Measurements from ENCODE around the gene RAC3. TPM values are rescaled to one million over a fixed set of nuclear protein-coding genes. Genes with fewer than 3 reads are reported as not detected.

RAC3 gene
- total and polyA plus RNA-seq, 9 of the 15 experiments (the other 6 are each of a cell fraction or from before 2014, with no cell fraction given): 0.23 to 292 (median 118) TPM

DNA sequence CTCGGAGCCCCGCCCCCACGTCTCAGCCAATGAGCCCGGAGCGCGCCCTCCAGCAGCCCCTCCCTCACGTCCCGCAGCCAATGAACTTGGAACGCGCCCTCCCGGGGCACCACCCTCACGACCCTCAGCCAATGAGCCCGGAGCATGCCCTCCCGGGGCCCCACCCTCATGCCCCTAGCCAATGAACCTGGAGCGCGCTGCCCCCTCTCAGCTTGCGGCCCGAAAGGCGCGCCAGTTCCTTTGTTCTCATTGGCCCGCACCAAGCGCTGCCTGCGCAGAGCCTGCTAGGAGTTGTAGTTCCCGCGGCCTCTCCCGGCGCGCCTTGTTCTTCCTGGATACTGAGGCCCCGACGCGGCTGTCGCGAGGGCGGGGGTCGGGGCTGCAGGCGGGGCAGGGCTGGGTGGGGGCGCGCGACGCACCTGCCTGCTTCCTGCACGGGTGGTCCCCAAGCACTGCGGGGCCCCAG is 8.5 kb upstream of the RAC3 start, which contains the start of gene LRRC45:
Gene LRRC45, plus strand, starts transcription at position 325 of the 466 bp plus-strand sequence. CDS start 339 bp downstream, outside the sequence.
- in situ Hi-C loops (cut with MboI) (no loop called here), intact Hi-C loops (cut with micrococcal nuclease) (loop anchor here (1.0 to 5.0 kb wide), 3 partner anchors 8 to 162 kb away; partner anchors contain the start of genes ASPSCR1, P4HB and RAC3)
- Histone ChIP-seq H3K9me3 (replicated peaks; ENCODE audit: control insufficient read depth, insufficient read depth, low read depth, low read length) (no peaks in the 10 kb centered on the region), H4K20me1 (replicated peaks; ENCODE audit: control insufficient read depth, insufficient read depth, low read length) (peaks cover 17% of the 10 kb centered on the region), H3K9ac (ENCODE audit: insufficient read depth in 1 of 2, low read depth in 2 of 2, low read length in 2 of 2) (peak within 1 kb of the TSS; percentile 75 to 97), H3K36me3 (ENCODE audit: control insufficient read depth, insufficient read depth, low read length) (peaks cover 28% of the 10 kb centered on the region; the same call in 1 of the 3 replicates), H3K9me1 (ENCODE audit: control insufficient read depth, insufficient read depth, low read length) (no peaks in the 10 kb centered on the region), H3K4me1 (replicated peaks in 1 of 2; ENCODE audit: control insufficient read depth in 2 of 2, insufficient read depth in 2 of 2, low read length in 2 of 2) (peaks cover 14 to 89% of the 10 kb centered on the region in 2 experiments), H3K27me3 (ENCODE audit: control insufficient read depth in 2 of 2, insufficient read depth in 2 of 2, low read length in 2 of 2) (no peaks in the 10 kb centered on the region), H2AFZ (ENCODE audit: low read depth, low read length) (peak within 1 kb of the TSS; percentile 71), H3K4me3 (peak within 1 kb of the TSS; percentile 91), H3K27ac (ENCODE audit: extremely low read depth, low read depth, low read length) (peak within 1 kb of the TSS; percentile 77), H3K4me2 (ENCODE audit: insufficient read depth, low read length) (peak within 1 kb of the TSS; percentile 84), H3K79me2 (ENCODE audit: control insufficient read depth, insufficient read depth, low read length) (peaks cover 36% of the 10 kb centered on the region)
- WGBS (ENCODE audit: insufficient coverage, low coverage, missing lambda C conversion rate): 0% methylated on average over 16 of the region's 42 CpGs
- ChIA-PET CTCF (ENCODE audit: low intra/inter-chr PET ratio) (interaction anchor here (0.5 to 6.6 kb wide), 3 partner anchors 63 to 532 kb away, joined by 4 to 103 read pairs (median 4); partner anchors contain the start of gene NOTUM), POLR2A (interaction anchor here (0.5 to 5.0 kb wide), 14 partner anchors 12 to 471 kb away, joined by 3 to 51 read pairs (median 3); partner anchors contain the start of genes ALYREF, ANAPC11, ASPSCR1 and DCXR)
- FAIRE-seq (peak; percentile 100), DNase-seq (ENCODE audit: extremely low read depth in 1 of 4, low spot score in 3 of 4) (peak; percentile 96 to 99 (median 98)), ATAC-seq (peak; percentile 94)
- BruUV-seq (replicated peaks): no TSS peak
- TF ChIP-seq, protein P1, sequence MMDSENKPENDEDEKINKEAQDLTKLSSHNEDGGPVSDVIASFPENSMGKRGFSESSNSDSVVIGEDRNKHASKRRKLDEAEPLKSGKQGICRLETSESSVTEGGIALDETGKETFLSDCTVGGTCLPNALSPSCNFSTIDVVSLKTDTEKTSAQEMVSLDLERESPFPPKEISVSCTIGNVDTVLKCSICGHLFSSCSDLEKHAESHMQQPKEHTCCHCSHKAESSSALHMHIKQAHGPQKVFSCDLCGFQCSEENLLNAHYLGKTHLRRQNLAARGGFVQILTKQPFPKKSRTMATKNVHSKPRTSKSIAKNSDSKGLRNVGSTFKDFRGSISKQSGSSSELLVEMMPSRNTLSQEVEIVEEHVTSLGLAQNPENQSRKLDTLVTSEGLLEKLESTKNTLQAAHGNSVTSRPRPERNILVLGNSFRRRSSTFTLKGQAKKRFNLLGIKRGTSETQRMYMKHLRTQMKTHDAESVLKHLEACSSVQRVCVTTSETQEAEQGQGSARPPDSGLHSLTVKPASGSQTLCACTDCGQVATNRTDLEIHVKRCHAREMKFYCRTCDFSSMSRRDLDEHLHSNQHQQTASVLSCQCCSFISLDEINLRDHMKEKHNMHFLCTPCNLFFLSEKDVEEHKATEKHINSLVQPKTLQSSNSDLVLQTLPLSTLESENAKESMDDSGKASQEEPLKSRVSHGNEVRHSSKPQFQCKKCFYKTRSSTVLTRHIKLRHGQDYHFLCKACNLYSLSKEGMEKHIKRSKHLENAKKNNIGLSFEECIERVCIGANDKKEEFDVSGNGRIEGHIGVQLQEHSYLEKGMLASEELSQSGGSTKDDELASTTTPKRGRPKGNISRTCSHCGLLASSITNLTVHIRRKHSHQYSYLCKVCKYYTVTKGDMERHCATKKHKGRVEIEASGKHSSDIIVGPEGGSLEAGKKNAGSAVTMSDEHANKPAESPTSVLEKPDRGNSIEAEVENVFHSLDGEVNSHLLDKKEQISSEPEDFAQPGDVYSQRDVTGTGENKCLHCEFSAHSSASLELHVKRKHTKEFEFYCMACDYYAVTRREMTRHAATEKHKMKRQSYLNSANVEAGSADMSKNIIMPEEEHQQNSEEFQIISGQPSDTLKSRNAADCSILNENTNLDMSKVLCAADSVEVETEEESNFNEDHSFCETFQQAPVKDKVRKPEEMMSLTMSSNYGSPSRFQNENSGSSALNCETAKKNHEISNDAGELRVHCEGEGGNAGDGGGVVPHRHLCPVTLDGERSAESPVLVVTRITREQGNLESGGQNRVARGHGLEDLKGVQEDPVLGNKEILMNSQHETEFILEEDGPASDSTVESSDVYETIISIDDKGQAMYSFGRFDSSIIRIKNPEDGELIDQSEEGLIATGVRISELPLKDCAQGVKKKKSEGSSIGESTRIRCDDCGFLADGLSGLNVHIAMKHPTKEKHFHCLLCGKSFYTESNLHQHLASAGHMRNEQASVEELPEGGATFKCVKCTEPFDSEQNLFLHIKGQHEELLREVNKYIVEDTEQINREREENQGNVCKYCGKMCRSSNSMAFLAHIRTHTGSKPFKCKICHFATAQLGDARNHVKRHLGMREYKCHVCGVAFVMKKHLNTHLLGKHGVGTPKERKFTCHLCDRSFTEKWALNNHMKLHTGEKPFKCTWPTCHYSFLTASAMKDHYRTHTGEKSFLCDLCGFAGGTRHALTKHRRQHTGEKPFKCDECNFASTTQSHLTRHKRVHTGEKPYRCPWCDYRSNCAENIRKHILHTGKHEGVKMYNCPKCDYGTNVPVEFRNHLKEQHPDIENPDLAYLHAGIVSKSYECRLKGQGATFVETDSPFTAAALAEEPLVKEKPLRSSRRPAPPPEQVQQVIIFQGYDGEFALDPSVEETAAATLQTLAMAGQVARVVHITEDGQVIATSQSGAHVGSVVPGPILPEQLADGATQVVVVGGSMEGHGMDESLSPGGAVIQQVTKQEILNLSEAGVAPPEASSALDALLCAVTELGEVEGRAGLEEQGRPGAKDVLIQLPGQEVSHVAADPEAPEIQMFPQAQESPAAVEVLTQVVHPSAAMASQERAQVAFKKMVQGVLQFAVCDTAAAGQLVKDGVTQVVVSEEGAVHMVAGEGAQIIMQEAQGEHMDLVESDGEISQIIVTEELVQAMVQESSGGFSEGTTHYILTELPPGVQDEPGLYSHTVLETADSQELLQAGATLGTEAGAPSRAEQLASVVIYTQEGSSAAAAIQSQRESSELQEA (IDR thresholded peaks at IDR 0.05; ENCODE audit: low read depth): no peak
- TF ChIP-seq TEAD2 (tag; IDR thresholded peaks at IDR 0.05): no peak
- TF ChIP-seq ZNF644 (tag; IDR thresholded peaks at IDR 0.05; ENCODE audit: low read depth): no peak
- TF ChIP-seq RAD21 (CRISPR knock-in tag; conservative IDR thresholded peaks at IDR 0.05 in 1 of 2, IDR thresholded peaks at IDR 0.05 in 1 of 2): no peak
- TF ChIP-seq, protein P2, sequence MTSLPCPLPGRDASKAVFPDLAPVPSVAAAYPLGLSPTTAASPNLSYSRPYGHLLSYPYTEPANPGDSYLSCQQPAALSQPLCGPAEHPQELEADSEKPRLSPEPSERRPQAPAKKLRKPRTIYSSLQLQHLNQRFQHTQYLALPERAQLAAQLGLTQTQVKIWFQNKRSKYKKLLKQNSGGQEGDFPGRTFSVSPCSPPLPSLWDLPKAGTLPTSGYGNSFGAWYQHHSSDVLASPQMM (CRISPR knock-in tag; IDR thresholded peaks at IDR 0.05): no peak
- peak; percentile 60 for TF ChIP-seq GABPA (tag; conservative IDR thresholded peaks at IDR 0.05; ENCODE audit: low read depth)
- TF ChIP-seq, protein P3, sequence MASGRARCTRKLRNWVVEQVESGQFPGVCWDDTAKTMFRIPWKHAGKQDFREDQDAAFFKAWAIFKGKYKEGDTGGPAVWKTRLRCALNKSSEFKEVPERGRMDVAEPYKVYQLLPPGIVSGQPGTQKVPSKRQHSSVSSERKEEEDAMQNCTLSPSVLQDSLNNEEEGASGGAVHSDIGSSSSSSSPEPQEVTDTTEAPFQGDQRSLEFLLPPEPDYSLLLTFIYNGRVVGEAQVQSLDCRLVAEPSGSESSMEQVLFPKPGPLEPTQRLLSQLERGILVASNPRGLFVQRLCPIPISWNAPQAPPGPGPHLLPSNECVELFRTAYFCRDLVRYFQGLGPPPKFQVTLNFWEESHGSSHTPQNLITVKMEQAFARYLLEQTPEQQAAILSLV (tag; IDR thresholded peaks at IDR 0.05): no peak
- TF ChIP-seq ZNF584 (CRISPR knock-in tag; IDR thresholded peaks at IDR 0.05; ENCODE audit: low read depth): no peak
- TF ChIP-seq, protein P4, sequence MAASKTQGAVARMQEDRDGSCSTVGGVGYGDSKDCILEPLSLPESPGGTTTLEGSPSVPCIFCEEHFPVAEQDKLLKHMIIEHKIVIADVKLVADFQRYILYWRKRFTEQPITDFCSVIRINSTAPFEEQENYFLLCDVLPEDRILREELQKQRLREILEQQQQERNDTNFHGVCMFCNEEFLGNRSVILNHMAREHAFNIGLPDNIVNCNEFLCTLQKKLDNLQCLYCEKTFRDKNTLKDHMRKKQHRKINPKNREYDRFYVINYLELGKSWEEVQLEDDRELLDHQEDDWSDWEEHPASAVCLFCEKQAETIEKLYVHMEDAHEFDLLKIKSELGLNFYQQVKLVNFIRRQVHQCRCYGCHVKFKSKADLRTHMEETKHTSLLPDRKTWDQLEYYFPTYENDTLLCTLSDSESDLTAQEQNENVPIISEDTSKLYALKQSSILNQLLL (CRISPR knock-in tag; IDR thresholded peaks at IDR 0.05; ENCODE audit: borderline replicate concordance): no peak
- TF ChIP-seq ADNP (tag; IDR thresholded peaks at IDR 0.05): no peak

All from K562 (cell line).